GM12878 (cell line): ENCODE measurements around the gene ZNF716. TPM values are rescaled to one million over a fixed set of nuclear protein-coding genes. Genes with fewer than 3 reads are reported as not detected.

Source experiments
- microRNA counts: library from miRNA; unstranded; fragments of <30 nt; microRNA quantifications from one replicate; lab custom pipeline; 2016
- microRNA-seq: library from miRNA; unstranded; fragments of <30 nt; microRNA quantifications from one replicate; pipeline ENCODE4, GENCODE V29; 2018
- polyA plus RNA-seq, 11 experiments: library from polyadenylated mRNA; depleted of rRNA in 4 of 11; unstranded in 6 of 11; stranded (reverse) in 5 of 11; fragments of >200 nt; fragmentation: Nextera tagmentation in 4 of 11; fragmentation: Illumina TruSeq in 1 of 11; extraction: Ambion mirVana in 4 of 11; extraction: Trizol in 1 of 11; gene quantifications; 1 replicate in 1 of 11; 2 replicates in 10 of 11; pipeline versions ENCODE4 v1.2.1 to v1.2.3, GENCODE V29; 2011 to 2016; ENCODE audit warnings: inconsistent platforms in 2 of 11, missing spikeins in 2 of 11, low read depth in 1 of 11
- small RNA-seq: library from RNA; depleted of rRNA; stranded (forward); fragments of <200 nt; gene quantifications from one replicate; pipeline ENCODE3, GENCODE V24; 2014
- total RNA-seq, 4 experiments: library from RNA; depleted of rRNA in 3 of 4; stranded (reverse); fragments of >200 nt in 3 of 4; fragmentation: Illumina TruSeq in 1 of 4; extraction: Trizol in 1 of 4; gene quantifications; 2 replicates each; pipeline versions ENCODE4 v1.2.1 to v1.2.3, GENCODE V29; 2013 to 2021

The ZNF716 gene
- total and polyA plus RNA-seq, 10 of the 15 experiments (the other 5 are each of a cell fraction or from before 2014, with no cell fraction given), result not detected

MicroRNA genes within 50 kb of the gene (microRNA counts, 767-probe panel; counts per million panel counts)
- 55.3 counts per million for microRNA hsa-miR-3147 (lab: Ali Mortazavi, UCI)

Small RNAs within 50 kb of the gene (microRNA-seq; reads per million reads assigned to microRNA genes)
- not detected for gene MIR3147

Small RNAs within 50 kb of the gene (small RNA-seq; reads per million reads assigned to genes)
- not detected for gene MIR3147
